GM19463 (cell line): ENCODE results near the gene ST6GAL2.

Experiments used
- ATAC-seq: cut with Tn5 transposase; IDR thresholded peaks from one replicate; pipeline ENCODE4 v1.9.1; 2021; ENCODE audit warnings: mild to moderate bottlenecking, moderate library complexity; ENCODE audit not compliant: unreplicated experiment

Gene ST6GAL2

DNA sequence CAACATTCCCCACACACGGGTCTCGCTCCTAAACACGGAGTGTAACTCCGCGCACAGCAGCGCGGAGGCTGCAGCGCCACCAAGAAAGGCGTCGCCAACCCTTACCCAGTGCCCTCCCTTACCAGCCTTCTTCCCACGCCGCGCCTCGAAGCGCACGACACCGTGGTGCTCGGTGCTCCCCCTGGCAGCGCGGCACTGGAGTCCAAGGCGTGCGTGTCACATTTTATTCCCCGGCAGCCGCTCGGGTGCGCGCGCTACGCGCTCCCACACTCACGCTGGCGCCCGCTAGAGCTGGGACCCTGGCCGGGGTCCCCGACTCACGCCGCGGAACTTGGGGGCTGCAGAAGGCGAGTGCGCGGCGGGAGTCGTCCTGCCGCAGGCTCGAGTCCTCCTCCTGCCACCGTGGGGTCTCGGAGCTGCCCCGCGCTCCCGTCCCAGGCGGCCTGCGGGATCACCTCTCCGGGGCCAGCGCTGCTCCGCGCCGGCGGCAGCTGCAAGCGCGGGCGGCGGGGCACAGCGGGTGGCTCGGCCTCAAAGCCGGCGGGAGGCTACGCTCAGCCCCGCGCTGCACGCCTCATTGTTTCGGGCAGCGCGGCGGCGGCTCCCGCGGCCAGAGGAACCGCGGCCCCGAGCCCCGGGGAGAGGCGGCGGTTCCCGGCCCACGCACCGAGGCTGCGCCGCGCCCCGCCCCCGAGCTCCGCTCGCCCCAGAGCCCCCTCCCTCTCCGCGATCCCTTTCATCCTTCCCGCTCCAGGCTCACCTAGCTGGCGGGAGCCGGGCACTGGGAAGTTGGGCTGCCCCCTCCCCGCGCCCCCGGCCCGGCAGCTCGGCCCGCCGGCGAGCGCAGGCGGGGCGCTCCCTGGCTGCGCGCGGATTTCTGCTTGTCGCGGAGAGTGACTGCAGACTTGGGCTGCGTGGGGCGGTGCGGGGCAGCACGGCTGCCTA lies at the start of gene ST6GAL2:
ST6GAL2 (minus strand) TSS at position 197 of the 945 bp plus-strand sequence. CDS start 42,190 bp downstream, outside the sequence.
- no peak for ATAC-seq

- ATAC-seq: no peak
Observed at GRCh38 chr2:106932644-106933043, 46.7 kb upstream of the ST6GAL2 start.

DNA sequence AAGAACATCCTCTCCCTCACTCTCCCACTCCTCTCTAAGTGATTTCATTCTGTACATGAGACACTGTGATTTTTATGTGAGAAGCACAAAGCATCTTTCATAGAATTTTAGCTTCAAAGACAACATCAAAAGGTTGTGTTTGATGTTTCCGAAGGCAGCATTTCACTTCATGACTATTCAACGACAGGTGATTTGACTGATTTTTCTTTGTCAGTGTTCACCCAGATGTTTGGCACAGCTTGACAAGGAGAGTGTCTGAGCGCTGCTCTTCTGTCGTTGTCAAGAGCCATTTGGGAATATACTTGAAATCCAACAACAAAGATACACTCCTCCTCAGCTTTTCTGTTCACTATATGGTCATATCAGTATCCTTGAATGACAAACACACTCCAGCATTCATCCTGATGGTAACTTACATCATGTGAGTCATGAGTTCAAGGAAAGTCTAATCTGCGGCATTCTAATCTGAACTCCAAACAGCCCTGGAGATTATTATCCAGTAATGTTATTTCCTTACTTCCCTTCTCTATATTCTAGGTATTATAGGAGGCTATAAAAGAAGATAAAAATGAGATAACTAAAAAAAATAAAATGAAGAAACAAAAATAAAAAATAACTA lies 45.9 kb upstream of the ST6GAL2 start:
- no peak for ATAC-seq

DNA sequence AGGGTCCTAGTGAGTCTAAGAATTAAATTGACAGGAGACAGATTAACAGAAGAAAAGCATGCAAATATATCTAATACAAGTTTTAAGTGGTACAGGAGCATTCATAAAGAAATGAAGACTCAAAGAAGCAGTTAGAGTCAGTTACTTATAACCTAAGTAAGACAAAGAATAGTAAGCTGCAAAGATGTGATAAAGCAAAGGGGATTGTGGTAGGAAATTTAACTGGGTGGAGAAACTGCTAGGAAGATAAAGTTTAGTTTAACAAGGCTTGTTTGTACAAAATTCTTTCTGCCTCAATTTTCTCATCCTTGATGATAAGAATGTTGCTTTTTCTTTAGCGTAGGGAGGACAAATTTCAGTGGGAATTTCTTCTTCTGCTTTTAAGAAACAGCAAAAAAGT lies 35.5 kb upstream of the ST6GAL2 start:
- no peak for ATAC-seq

DNA sequence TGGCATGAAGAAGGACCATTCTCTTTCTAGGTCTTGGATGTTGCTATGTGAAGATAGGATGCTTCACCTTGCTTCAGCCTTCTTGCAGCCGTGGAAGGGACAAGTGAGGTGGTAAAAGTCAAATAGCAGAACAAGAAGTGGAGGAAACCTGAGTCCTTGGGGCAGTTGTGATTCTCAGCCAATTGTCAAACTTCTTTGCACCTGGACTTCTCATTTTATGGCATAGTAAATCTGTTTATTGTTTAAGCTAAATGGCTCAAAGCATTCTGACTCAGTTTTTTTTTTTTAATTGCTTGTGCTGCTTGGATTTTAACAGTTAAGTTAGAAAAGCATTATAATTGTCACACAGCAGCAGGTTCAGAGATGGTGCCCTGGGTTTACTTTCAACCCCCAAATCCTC lies 33.0 kb upstream of the ST6GAL2 start:
- no peak for ATAC-seq

DNA sequence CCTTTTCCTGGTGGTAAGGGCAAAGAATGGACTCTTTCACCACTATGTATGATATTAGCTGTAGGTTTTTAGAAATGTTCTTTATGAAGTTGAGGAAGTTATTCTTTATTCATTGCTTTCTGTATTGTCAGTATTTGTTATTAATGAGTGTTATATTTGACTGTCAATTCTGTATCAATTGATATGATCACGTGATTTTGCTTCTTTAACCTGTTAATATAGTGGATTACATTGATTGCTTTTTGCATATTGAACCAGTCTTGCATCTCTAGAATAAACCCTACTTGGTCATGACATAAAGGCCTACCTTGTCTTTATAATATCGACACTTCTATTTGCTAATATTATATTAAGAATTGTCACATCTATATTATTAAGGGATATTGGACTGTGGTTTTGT lies 18.3 kb upstream of the ST6GAL2 start:
- ATAC-seq: no peak

GRCh38 chr2:106899786-106900530 lies 14.0 kb upstream of the ST6GAL2 start:
- ATAC-seq: no peak

GRCh38 chr2:106894545-106894944 lies 8.6 kb upstream of the ST6GAL2 start:
- ATAC-seq: no peak

DNA sequence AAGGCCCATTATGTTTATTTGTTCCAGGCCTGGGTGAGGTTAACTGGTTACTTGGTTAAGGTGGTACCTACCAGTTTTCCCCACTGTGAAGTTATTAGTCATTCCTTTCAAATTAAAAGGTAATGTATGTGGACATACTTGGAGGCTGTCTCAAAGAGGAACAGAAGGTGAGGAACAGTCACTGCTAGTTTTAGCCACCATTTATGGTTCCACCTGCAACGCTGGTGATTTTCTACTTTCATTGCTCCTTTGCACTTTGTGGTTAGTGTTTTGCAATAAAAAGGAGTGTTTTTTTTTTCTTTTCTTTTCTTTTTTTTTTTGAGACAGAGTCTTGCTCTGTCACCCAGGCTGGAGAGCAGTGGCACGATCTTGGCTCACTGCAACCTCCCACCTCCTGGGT lies 6.1 kb upstream of the ST6GAL2 start:
- no peak for ATAC-seq

DNA sequence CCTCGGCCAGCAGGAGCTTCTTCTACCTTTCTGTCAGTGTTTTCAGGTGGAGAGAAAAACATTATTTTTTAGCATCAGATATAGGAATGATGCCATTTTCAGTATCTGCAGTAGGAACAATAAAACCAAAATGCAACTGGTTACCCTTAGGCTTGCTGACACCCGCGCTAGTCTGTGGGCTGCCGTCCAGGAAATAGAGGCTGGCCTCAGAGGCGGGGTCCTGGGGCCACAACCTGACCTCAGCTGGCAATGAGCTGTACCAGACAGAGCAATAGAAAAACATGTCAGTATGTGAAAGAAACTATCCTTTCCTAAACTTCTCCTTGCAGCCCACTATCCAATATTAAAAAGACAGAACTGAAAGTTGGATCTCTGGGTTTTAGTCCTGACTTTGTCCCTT lies 4.6 kb upstream of the ST6GAL2 start:
- no peak for ATAC-seq

GRCh38 chr2:106886916-106887758 lies 1.2 kb upstream of the ST6GAL2 start:
- ATAC-seq: no peak

- ATAC-seq: no peak
Observed at GRCh38 chr2:106885329-106885728, 638 bp downstream of the ST6GAL2 start.

DNA sequence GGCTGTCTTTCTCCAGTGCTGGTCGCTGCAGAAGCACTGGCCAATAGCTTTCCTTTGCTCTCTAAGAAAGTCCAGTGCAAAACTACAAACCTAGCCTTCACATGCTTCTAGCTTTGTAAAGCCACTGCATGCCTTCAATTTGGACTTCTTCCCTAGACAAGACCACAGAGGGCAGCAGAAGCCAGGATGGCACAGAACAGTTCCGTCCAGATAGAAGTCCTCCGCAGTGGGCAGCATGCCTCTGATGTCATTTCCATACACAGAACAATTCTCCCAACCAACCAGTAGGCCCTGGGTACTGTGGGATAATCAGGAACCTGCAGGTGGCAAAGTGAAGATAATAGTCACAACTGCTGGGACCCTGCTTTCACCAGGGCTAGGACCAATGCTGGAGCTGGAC lies 3.3 kb downstream of the ST6GAL2 start:
- no peak for ATAC-seq

GRCh38 chr2:106878206-106878605 lies 7.8 kb downstream of the ST6GAL2 start:
- ATAC-seq: no peak

DNA sequence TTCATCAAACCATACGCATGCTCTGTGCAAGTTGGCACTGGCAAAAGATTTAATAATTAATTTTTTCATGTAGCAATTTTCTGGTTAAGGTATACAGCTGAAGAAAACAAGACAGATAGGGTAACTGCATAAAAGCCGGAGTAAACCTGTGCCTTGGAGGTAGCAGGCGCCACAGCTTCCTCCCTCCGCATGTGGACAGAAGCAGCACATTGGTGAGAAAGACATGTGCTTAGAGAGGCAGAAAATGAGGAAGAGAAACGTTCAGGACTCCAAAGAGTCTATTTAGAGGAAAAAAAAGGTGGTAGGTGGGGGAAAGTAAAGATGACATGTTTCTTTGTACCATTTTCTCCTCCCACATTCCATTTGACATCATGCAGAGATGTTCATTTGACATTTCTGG lies 9.3 kb downstream of the ST6GAL2 start:
- no peak for ATAC-seq

GRCh38 chr2:106869512-106870275 lies 16.3 kb downstream of the ST6GAL2 start:
- no peak for ATAC-seq

GRCh38 chr2:106868275-106868674 lies 17.7 kb downstream of the ST6GAL2 start:
- no peak for ATAC-seq

- ATAC-seq: no peak
Observed at GRCh38 chr2:106867196-106867953, 18.6 kb downstream of the ST6GAL2 start.

DNA sequence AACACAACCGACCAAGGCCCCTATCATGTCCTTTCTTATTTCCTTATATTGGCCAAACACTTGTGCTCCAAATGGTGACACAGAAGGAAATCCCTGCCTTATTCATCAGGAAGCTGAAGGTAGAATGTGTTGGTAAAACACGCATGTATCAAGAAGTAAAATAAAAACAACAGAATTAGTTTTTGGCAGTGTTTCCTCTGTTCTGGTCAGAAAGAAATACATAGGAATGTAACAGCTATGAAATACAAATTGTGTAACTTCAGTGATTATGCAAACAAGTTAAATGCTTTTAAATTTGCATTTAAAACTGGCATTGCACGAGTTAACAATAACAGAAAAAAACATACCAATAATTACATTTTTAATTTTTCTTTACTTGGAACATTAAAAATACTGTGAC lies 19.3 kb downstream of the ST6GAL2 start:
- no peak for ATAC-seq
